Measurements from ENCODE around the gene TBC1D22A. TPM values are rescaled to one million over a fixed set of nuclear protein-coding genes. Genes with fewer than 3 reads are reported as not detected.

Gene TBC1D22A
- total RNA-seq, 1 experiment from 2014 or later = 27.6 TPM

GRCh38 chr22:47219789-47220188 is 457.3 kb downstream of the TBC1D22A start:
- no peak overlapping the region for H3K27ac Mint-ChIP-seq (ENCODE audit: unreplicated experiment)
- CTCF ChIA-PET = interaction anchor here (0.7 kb wide), 1 partner anchor 14 kb away, joined by 6 read pairs; no protein-coding TSS in a partner anchor
- intact Hi-C loops (cut with micrococcal nuclease; ENCODE audit: unreplicated experiment) = no loop called here

GRCh38 chr22:47220752-47221151 is 458.3 kb downstream of the TBC1D22A start:
- DNase-seq = no peak
- BruUV-seq (replicated peaks) = no TSS peak
- Mint-ChIP-seq H3K27me3 (ENCODE audit: unreplicated experiment) (peaks cover 19% of the 10 kb centered on the region), H3K27ac (ENCODE audit: unreplicated experiment) (no peak overlapping the region), H3K9me3 (ENCODE audit: low read depth, unreplicated experiment) (no peaks in the 10 kb centered on the region), H3K36me3 (ENCODE audit: insufficient read depth, unreplicated experiment) (no peaks in the 10 kb centered on the region), H3K4me1 (ENCODE audit: low read depth, unreplicated experiment) (no peaks in the 10 kb centered on the region), H3K4me3 (ENCODE audit: low read depth, unreplicated experiment) (no peak overlapping the region)
- intact Hi-C loops (cut with micrococcal nuclease; ENCODE audit: unreplicated experiment) = no loop called here
- TF ChIP-seq CTCF (IDR thresholded peaks at IDR 0.05; ENCODE audit: unreplicated experiment) = no peak
- CTCF ChIA-PET = no interaction called here

More at GRCh38 chr22:47219789-47220188, 457.3 kb downstream of the TBC1D22A start:
- Mint-ChIP-seq H3K4me1 (ENCODE audit: low read depth, unreplicated experiment) (no peaks in the 10 kb centered on the region), H3K9me3 (ENCODE audit: low read depth, unreplicated experiment) (no peaks in the 10 kb centered on the region), H3K4me3 (ENCODE audit: low read depth, unreplicated experiment) (no peak overlapping the region), H3K36me3 (ENCODE audit: insufficient read depth, unreplicated experiment) (no peaks in the 10 kb centered on the region), H3K27me3 (ENCODE audit: unreplicated experiment) (peaks cover 12% of the 10 kb centered on the region)
- TF ChIP-seq CTCF (IDR thresholded peaks at IDR 0.05; ENCODE audit: unreplicated experiment) = no peak
- no TSS peak for BruUV-seq (replicated peaks)
- DNase-seq = no peak

- Mint-ChIP-seq H3K27me3 (ENCODE audit: unreplicated experiment) (peaks cover 20% of the 10 kb centered on the region), H3K4me1 (ENCODE audit: low read depth, unreplicated experiment) (no peaks in the 10 kb centered on the region), H3K36me3 (ENCODE audit: insufficient read depth, unreplicated experiment) (no peaks in the 10 kb centered on the region), H3K27ac (ENCODE audit: unreplicated experiment) (no peak overlapping the region), H3K4me3 (ENCODE audit: low read depth, unreplicated experiment) (no peak overlapping the region), H3K9me3 (ENCODE audit: low read depth, unreplicated experiment) (no peaks in the 10 kb centered on the region)
- BruUV-seq (replicated peaks) = no TSS peak
- TF ChIP-seq CTCF (IDR thresholded peaks at IDR 0.05; ENCODE audit: unreplicated experiment) = no peak
- DNase-seq = no peak
- CTCF ChIA-PET = no interaction called here
- intact Hi-C loops (cut with micrococcal nuclease; ENCODE audit: unreplicated experiment) = no loop called here
Observed at GRCh38 chr22:47221840-47222615, 459.6 kb downstream of the TBC1D22A start.

Other genes with a start within 250 kb of the TBC1D22A start
- gene CELSR1, start 225.0 kb upstream of the TBC1D22A start, total RNA-seq (2022) = 40.8 and 45.5 TPM in 2 replicates
- gene GRAMD4, start 142.3 kb upstream of the TBC1D22A start, total RNA-seq (2022) = 61.2 and 63.4 TPM in 2 replicates
- gene CERK, start 24.4 kb upstream of the TBC1D22A start, total RNA-seq (2022) = 20.3 and 25.0 TPM in 2 replicates